Measurements from ENCODE around the gene GAGE1. TPM values are rescaled to one million over a fixed set of nuclear protein-coding genes. Genes with fewer than 3 reads are reported as not detected.
"Not testable (repeated sequence)": the region's sequence is repeated elsewhere in the genome, so short reads cannot be mapped to it uniquely, and the experiment has no call there.

GAGE1 gene
- total and polyA plus RNA-seq, 2 of the 8 experiments (the other 6 are each of a cell fraction or from before 2014, with no cell fraction given) = not detected

DNA sequence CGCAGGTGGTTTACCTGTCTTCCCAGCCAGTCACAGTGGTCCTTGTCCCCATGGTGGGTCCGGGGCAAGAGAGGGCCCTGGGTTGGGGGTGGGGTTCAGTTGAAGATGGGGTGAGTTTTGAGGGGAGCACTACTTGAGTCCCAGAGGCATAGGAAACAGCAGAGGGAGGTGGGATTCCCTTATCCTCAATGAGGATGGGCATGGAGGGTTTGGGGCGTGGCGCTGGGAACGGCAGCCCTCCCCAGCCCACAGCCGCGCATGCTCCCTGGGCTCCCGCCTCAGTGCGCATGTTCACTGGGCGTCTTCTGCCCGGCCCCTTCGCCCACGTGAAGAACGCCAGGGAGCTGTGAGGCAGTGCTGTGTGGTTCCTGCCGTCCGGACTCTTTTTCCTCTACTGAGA is 28.7 kb upstream of the GAGE1 start, which contains the start of gene GAGE12G:
GAGE12G (plus strand) TSS at position 301 of the 400 bp plus-strand sequence. CDS start 1,155 bp downstream, outside the sequence.
- H3K79me1 ChIP-seq (ENCODE audit: low read depth, low read length); H4K8ac ChIP-seq (ENCODE audit: extremely low read depth, insufficient read depth, low read length); H3K4me3 ChIP-seq (ENCODE audit: extremely low read depth in 1 of 4, insufficient read depth in 2 of 4, low read depth in 3 of 4, low read length in 4 of 4); FAIRE-seq; H2BK120ac ChIP-seq (replicated peaks; ENCODE audit: low read depth, low read length); H3K9ac ChIP-seq (replicated peaks in 1 of 4; ENCODE audit: extremely low read depth in 1 of 4, low read depth in 3 of 4, low read length in 3 of 4); H2BK20ac ChIP-seq (ENCODE audit: low read length); H3K56ac ChIP-seq (replicated peaks; ENCODE audit: insufficient read length, low read depth, low read length); CTCF ChIA-PET (ENCODE audit: partially characterized antibody); H3K36me3 ChIP-seq (ENCODE audit: control insufficient read depth in 2 of 4, insufficient read depth in 4 of 4, low read length in 3 of 4); H3K4ac ChIP-seq (replicated peaks; ENCODE audit: insufficient read length, low read depth, low read length); POLR2A ChIA-PET (ENCODE audit: partially characterized antibody); H3K79me2 ChIP-seq (ENCODE audit: control insufficient read depth in 1 of 2, insufficient read depth in 2 of 2, low read length in 2 of 2); H3K23ac ChIP-seq (ENCODE audit: insufficient read length); H3K14ac ChIP-seq (ENCODE audit: insufficient read length); H3K4me2 ChIP-seq (ENCODE audit: insufficient read depth in 1 of 2, low read depth in 2 of 2, low read length in 2 of 2); H3K4me1 ChIP-seq (replicated peaks in 1 of 4; ENCODE audit: control insufficient read depth in 3 of 4, insufficient read depth in 4 of 4, low read length in 3 of 4); H2AK5ac ChIP-seq (ENCODE audit: low read depth, low read length); H4K5ac ChIP-seq (ENCODE audit: insufficient read length, low read depth, low read length); H3K27me3 ChIP-seq (replicated peaks in 1 of 4; ENCODE audit: control insufficient read depth in 3 of 4, extremely low read depth in 1 of 4, insufficient read depth in 3 of 4, low read length in 3 of 4); H2BK5ac ChIP-seq (ENCODE audit: low read depth, low read length); H3K23me2 ChIP-seq (ENCODE audit: low read depth, low read length); H3K27ac ChIP-seq (ENCODE audit: low read depth, low read length); DNase-seq (ENCODE audit: low read depth in 1 of 2, low spot score in 2 of 2); H4K20me1 ChIP-seq (replicated peaks in 1 of 2; ENCODE audit: control insufficient read depth in 1 of 2, insufficient read depth in 2 of 2, low read length in 2 of 2); H4K91ac ChIP-seq (replicated peaks; ENCODE audit: insufficient read length, low read length); H2BK12ac ChIP-seq (ENCODE audit: low read depth, low read length); H2AFZ ChIP-seq (ENCODE audit: low read length); H3K9me3 ChIP-seq (ENCODE audit: insufficient read depth in 2 of 2, low read depth in 1 of 2, low read length in 1 of 2); H3K18ac ChIP-seq (ENCODE audit: extremely low read depth, low read length); H2BK15ac ChIP-seq (ENCODE audit: low read length): not testable (repeated sequence)
- no CpG with 5 or more reads among the region's 16 CpGs for WGBS, 2 experiments (ENCODE audit: extremely low coverage in 1 of 2, insufficient coverage in 1 of 2, insufficient read length in 1 of 2, insufficient replicate concordance in 2 of 2, low coverage in 1 of 2, low lambda C conversion rate in 2 of 2, missing lambda C conversion rate in 1 of 2)

DNA sequence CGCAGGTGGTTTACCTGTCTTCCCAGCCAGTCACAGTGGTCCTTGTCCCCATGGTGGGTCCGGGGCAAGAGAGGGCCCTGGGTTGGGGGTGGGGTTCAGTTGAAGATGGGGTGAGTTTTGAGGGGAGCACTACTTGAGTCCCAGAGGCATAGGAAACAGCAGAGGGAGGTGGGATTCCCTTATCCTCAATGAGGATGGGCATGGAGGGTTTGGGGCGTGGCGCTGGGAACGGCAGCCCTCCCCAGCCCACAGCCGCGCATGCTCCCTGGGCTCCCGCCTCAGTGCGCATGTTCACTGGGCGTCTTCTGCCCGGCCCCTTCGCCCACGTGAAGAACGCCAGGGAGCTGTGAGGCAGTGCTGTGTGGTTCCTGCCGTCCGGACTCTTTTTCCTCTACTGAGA is 19.2 kb upstream of the GAGE1 start, which contains the start of gene GAGE12H:
GAGE12H (plus strand) TSS at position 301 of the 400 bp plus-strand sequence. CDS start 1,155 bp downstream, outside the sequence.
- H3K9me3 ChIP-seq (ENCODE audit: insufficient read depth in 2 of 2, low read depth in 1 of 2, low read length in 1 of 2); H2BK5ac ChIP-seq (ENCODE audit: low read depth, low read length); H3K4ac ChIP-seq (replicated peaks; ENCODE audit: insufficient read length, low read depth, low read length); CTCF ChIA-PET (ENCODE audit: partially characterized antibody); H3K27ac ChIP-seq (ENCODE audit: low read depth, low read length); H3K18ac ChIP-seq (ENCODE audit: extremely low read depth, low read length); H3K79me2 ChIP-seq (ENCODE audit: control insufficient read depth in 1 of 2, insufficient read depth in 2 of 2, low read length in 2 of 2); H3K14ac ChIP-seq (ENCODE audit: insufficient read length); H3K36me3 ChIP-seq (ENCODE audit: control insufficient read depth in 2 of 4, insufficient read depth in 4 of 4, low read length in 3 of 4); H3K4me3 ChIP-seq (ENCODE audit: extremely low read depth in 1 of 4, insufficient read depth in 2 of 4, low read depth in 3 of 4, low read length in 4 of 4); H3K27me3 ChIP-seq (replicated peaks in 1 of 4; ENCODE audit: control insufficient read depth in 3 of 4, extremely low read depth in 1 of 4, insufficient read depth in 3 of 4, low read length in 3 of 4); H4K91ac ChIP-seq (replicated peaks; ENCODE audit: insufficient read length, low read length); H4K5ac ChIP-seq (ENCODE audit: insufficient read length, low read depth, low read length); H3K23ac ChIP-seq (ENCODE audit: insufficient read length); H3K56ac ChIP-seq (replicated peaks; ENCODE audit: insufficient read length, low read depth, low read length); H4K20me1 ChIP-seq (replicated peaks in 1 of 2; ENCODE audit: control insufficient read depth in 1 of 2, insufficient read depth in 2 of 2, low read length in 2 of 2); H3K4me1 ChIP-seq (replicated peaks in 1 of 4; ENCODE audit: control insufficient read depth in 3 of 4, insufficient read depth in 4 of 4, low read length in 3 of 4); H3K79me1 ChIP-seq (ENCODE audit: low read depth, low read length); H2BK120ac ChIP-seq (replicated peaks; ENCODE audit: low read depth, low read length); H3K23me2 ChIP-seq (ENCODE audit: low read depth, low read length); H4K8ac ChIP-seq (ENCODE audit: extremely low read depth, insufficient read depth, low read length); H2BK20ac ChIP-seq (ENCODE audit: low read length); DNase-seq (ENCODE audit: low read depth in 1 of 2, low spot score in 2 of 2); H2AFZ ChIP-seq (ENCODE audit: low read length); H2BK12ac ChIP-seq (ENCODE audit: low read depth, low read length); H2AK5ac ChIP-seq (ENCODE audit: low read depth, low read length); H2BK15ac ChIP-seq (ENCODE audit: low read length); FAIRE-seq; H3K9ac ChIP-seq (replicated peaks in 1 of 4; ENCODE audit: extremely low read depth in 1 of 4, low read depth in 3 of 4, low read length in 3 of 4); POLR2A ChIA-PET (ENCODE audit: partially characterized antibody); H3K4me2 ChIP-seq (ENCODE audit: insufficient read depth in 1 of 2, low read depth in 2 of 2, low read length in 2 of 2): not testable (repeated sequence)
- WGBS, 2 experiments (ENCODE audit: extremely low coverage in 1 of 2, insufficient coverage in 1 of 2, insufficient read length in 1 of 2, insufficient replicate concordance in 2 of 2, low coverage in 1 of 2, low lambda C conversion rate in 2 of 2, missing lambda C conversion rate in 1 of 2) = no CpG with 5 or more reads among the region's 16 CpGs
